Measurements from ENCODE around the gene SFMBT2.

SFMBT2 gene

GRCh38 chr10:7410862-7411670 lies at the start of gene SFMBT2:
Gene SFMBT2 (minus strand): TSS chr10:7411034. CDS start chr10:7381898, 29,136 bp downstream.
- peak; percentile 9 for DNase-seq (ENCODE audit: low read depth)

- no peak for DNase-seq (ENCODE audit: low read depth)
These were observed 49.2 kb upstream of the SFMBT2 start for GRCh38 chr10:7460006-7460405.

- no peak for DNase-seq (ENCODE audit: low read depth)
These were observed 47.7 kb upstream of the SFMBT2 start for GRCh38 chr10:7458556-7458955.

- DNase-seq (ENCODE audit: low read depth) = no peak
These were observed 46.9 kb upstream of the SFMBT2 start for GRCh38 chr10:7457478-7458316.

GRCh38 chr10:7449063-7449695 lies 38.3 kb upstream of the SFMBT2 start:
- DNase-seq (ENCODE audit: low read depth) = no peak

- no peak for DNase-seq (ENCODE audit: low read depth)
These were observed 34.8 kb upstream of the SFMBT2 start for GRCh38 chr10:7445474-7446185.

GRCh38 chr10:7444551-7445121 lies 33.8 kb upstream of the SFMBT2 start:
- no peak for DNase-seq (ENCODE audit: low read depth)

GRCh38 chr10:7443036-7443435 lies 32.2 kb upstream of the SFMBT2 start:
- no peak for DNase-seq (ENCODE audit: low read depth)

GRCh38 chr10:7441403-7442147 lies 30.7 kb upstream of the SFMBT2 start:
- DNase-seq (ENCODE audit: low read depth) = no peak

GRCh38 chr10:7439696-7440095 lies 28.9 kb upstream of the SFMBT2 start:
- no peak for DNase-seq (ENCODE audit: low read depth)

GRCh38 chr10:7438196-7438986 lies 27.6 kb upstream of the SFMBT2 start:
- DNase-seq (ENCODE audit: low read depth) = no peak

GRCh38 chr10:7436490-7437100 lies 25.8 kb upstream of the SFMBT2 start:
- DNase-seq (ENCODE audit: low read depth) = no peak

GRCh38 chr10:7435674-7436073 lies 24.8 kb upstream of the SFMBT2 start:
- DNase-seq (ENCODE audit: low read depth) = no peak

- DNase-seq (ENCODE audit: low read depth) = no peak
These were observed 23.5 kb upstream of the SFMBT2 start for GRCh38 chr10:7434378-7434777.

- DNase-seq (ENCODE audit: low read depth) = no peak
These were observed 23.0 kb upstream of the SFMBT2 start for GRCh38 chr10:7433861-7434260.

- no peak for DNase-seq (ENCODE audit: low read depth)
These were observed 22.3 kb upstream of the SFMBT2 start for GRCh38 chr10:7432884-7433726.

GRCh38 chr10:7428673-7429350 lies 18.0 kb upstream of the SFMBT2 start:
- no peak for DNase-seq (ENCODE audit: low read depth)

GRCh38 chr10:7426349-7426748 lies 15.5 kb upstream of the SFMBT2 start:
- no peak for DNase-seq (ENCODE audit: low read depth)
